HG03520 (cell line): ENCODE measurements around the gene SLC35E3.
"Not testable (repeated sequence)": the region's sequence is repeated elsewhere in the genome, so short reads cannot be mapped to it uniquely, and the experiment has no call there.

Experiments used
- ATAC-seq: cut with Tn5 transposase; IDR thresholded peaks from one replicate; pipeline ENCODE4 v1.9.1; 2021; ENCODE audit warnings: mild to moderate bottlenecking, moderate library complexity; ENCODE audit not compliant: unreplicated experiment

SLC35E3 gene

GRCh38 chr12:68793975-68794652 is 48.1 kb downstream of the SLC35E3 start:
- ATAC-seq: no peak

- no peak for ATAC-seq
Observed at GRCh38 chr12:68794653-68795251, 48.8 kb downstream of the SLC35E3 start.

DNA sequence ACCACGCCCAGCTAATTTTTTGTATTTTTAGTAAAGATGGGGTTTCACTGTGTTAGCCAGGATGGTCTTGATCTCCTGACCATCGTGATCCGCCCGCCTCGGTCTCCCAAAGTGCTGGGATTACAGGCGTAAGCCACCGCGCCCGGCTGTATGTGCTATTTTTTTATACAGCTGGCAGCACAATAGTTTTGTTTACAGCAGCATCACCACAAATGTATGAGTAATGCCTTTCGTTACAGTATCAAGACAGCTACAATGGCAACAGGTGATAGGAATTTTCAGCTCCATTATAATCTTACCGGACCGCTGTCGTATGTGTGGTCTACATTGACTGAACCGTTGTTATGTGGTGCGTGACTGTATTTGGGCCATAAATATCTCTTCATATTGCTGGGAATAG is 50.4 kb downstream of the SLC35E3 start:
- ATAC-seq: no peak

DNA sequence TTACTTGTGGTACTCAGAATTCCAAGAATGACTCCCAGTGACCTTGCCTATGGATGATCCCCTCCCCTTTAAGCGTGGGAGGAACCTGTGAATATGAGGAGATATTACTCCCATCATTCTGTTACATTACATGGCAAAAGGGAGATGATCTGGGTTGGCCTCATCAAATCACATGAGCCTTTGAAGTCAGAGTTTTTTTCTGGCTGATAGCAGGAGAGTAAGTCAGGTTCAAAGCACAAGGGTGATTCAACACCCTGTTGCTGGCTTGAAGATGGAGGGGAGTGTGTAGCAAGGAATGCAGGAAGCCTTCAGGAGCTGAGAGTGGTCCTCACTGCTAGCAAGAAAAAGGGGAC is 52.9 kb downstream of the SLC35E3 start:
- no peak for ATAC-seq

- no peak for ATAC-seq
Observed at GRCh38 chr12:68800294-68800693, 54.3 kb downstream of the SLC35E3 start.

DNA sequence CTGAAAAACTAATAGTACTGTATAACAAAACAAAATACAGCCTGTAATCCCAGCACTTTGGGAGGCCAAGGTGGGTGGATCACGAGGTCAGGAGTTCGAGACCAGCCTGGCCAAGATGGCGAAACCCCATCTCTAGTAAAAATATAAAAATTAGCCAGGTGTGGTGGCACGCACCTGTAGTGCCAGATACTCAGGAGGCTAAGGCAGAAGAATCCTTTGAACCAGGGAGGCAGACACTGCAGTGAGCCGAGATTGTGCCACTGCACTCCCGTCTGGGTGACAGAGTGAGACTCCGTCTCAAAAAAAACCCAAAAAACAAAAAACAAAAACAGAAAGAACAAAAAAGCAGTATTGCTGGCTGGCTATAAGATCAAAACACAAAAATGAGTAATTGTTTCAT is 55.1 kb downstream of the SLC35E3 start:
- not testable (repeated sequence) for ATAC-seq

DNA sequence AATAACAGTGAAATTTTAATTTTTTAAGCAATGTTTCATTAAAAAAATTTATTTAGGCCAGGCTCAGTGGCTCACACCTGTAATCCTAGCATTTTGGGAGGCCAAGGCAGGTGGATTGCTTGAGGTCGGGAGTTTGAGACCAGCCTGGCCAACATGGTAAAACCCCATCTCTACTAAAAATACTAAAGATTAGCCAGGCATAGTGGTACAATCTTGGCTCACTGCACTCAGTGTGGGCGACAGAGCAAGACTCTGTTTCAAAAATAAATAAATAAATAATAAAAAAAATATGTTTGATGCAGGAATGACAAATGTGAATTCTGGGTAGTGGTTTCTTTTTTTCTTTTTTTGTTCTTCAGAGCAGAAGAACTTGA is 56.4 kb downstream of the SLC35E3 start:
- ATAC-seq: not testable (repeated sequence)

- not testable (repeated sequence) for ATAC-seq
Observed at GRCh38 chr12:68802911-68803651, 57.1 kb downstream of the SLC35E3 start.

DNA sequence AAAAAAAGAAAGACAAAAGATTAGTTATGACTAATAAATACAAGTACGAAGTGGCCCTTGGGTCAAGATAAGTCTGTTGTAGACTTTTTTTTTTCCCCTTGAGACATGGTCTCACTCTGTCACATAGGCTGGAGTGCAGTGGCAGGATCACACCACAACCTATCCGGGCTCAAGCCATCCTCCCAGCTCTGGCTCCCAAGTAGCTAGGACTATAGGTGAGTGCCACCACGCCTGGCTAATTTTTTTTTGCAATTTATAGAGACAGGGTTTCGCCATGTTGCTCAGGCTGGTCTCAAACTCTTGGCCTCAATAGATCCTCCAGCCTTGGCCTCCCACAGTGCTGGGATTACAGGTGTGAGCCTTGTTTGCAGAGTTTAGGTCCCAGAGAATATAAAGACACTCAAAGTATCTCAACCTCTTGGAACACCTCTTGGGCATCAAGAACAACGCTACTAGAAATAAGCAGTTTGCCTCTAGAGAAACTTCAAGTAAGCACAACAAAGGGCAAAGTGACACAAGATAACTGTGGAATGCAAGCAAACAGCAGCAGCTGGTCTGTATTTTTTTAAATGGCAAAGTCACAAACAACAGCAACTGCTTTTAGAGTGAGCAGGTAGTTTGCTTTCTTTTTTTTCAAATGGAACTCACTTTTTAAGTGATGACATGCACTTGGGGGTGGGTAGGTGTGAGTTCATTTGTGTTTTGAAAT is 58.1 kb downstream of the SLC35E3 start:
- no peak for ATAC-seq

GRCh38 chr12:68804657-68805591 is 58.9 kb downstream of the SLC35E3 start:
- ATAC-seq: no peak

DNA sequence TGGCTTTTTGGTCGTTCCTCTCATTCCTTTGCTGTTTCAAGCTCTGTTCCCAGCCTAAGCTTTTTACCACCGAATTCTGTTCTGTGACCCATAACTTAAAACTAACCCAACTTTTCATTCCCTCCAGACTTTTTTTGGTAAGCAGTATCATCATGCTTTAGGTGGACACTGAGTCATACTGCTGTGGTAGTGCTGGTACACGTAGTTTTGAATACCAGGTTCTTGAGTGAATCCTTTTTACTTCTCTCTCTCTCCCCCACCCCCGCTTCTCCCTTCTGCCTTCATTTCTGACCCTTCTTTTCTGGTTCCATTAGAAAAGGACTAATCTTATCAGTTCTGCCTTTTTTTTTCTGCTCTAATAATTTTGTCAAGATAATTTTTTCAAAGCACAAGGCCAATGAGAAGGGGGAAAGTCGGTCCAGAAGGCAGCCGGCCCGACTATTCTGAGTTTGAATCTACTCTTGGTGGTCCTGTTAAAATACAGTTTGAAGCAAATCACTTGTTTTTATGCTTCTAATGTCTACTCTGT is 59.7 kb downstream of the SLC35E3 start:
- no peak for ATAC-seq

DNA sequence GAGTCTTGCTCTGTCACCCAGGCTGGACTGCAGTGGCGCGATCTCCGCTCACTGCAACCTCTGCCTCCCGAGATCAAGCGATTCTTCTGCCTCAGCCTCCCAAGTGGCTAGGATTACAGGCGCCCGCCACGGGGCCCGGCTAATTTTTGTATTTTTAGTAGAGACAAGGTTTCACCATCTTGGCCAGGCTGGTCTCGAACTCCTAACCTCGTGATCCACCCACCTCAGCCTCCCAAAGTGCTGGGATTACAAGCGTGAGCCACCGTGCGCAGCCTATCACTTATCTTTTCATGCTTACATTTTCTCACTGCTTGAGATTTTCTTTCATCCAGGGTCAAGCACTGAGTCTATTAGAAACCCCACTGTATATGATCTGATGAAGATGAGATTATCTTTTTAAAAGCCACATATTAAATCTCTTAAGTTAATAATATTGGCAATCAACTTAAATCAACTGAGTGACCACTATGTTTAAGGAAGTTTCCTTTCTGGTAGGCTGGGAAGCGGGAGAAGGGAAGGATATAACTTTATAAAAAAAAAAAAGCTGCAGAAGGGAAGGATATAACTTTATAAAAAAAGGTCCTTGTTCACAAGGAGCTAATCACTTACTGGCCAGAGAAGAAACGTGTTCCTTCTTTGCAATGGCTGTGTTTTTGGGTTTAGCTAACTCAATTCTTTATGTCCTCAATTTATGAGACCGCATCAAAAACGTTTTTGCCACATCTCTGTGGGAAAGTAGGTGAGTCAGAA is 60.7 kb downstream of the SLC35E3 start:
- no peak for ATAC-seq

- not testable (repeated sequence) for ATAC-seq
Observed at GRCh38 chr12:68807274-68807575, 61.2 kb downstream of the SLC35E3 start.

DNA sequence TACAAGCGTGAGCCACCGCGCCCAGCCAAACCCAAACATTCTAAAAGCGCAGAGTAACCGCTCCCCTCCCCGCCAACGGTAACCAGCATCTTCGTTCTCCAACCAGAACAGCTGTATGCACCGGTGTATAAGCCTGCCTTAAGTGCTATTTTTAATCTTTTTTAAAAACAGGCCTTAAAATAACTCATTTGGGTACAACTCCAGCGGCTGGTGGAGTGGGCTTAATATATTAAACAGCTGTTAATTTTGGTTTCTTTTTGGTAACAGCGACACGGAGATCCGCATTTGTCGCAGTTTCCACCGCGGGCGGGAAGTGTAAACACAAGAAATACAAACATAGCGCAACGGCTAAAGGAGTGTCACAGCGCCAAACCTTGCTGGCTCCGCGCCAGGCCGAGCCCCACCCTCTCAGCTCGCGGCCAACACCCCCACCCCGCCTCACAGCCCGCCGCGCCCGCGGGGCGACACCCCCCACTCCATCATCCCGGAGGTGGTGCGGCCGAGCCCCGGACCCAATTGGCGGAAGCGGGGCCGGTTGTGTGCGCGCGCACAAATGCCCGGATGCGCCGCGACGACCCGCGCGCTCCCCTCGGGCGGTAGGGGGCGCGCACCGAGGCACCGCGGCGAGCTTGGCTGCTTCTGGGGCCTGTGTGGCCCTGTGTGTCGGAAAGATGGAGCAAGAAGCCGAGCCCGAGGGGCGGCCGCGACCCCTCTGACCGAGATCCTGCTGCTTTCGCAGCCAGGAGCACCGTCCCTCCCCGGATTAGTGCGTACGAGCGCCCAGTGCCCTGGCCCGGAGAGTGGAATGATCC is 61.8 kb downstream of the SLC35E3 start, which contains the start of gene MDM2:
Gene MDM2 (plus strand): TSS at position 602 of the 812 bp plus-strand sequence. CDS start 301 bp downstream, outside the sequence.
- ATAC-seq: peak; percentile 70

- ATAC-seq: peak; percentile 41
Observed at GRCh38 chr12:68808388-68809189, 62.6 kb downstream of the SLC35E3 start.

GRCh38 chr12:68809190-68810026 is 63.4 kb downstream of the SLC35E3 start:
- no peak for ATAC-seq

DNA sequence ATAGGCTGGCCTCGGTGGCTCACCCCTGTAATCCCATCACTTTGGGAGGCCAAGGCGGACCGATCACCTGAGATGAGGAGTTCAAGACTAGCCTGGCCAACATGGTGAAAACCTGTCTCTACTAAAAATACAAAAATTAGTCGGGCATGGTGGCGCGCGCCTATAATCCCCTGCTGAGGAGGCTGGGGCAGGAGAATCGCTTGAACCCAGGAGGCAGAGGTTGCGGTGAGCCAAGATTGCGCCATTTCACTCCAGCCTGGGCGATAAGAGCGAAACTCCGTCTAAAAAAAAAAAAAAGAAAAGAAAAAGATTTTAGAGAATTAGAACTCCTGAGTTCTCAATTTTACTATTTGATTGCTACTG is 64.0 kb downstream of the SLC35E3 start:
- not testable (repeated sequence) for ATAC-seq
